Measurements from ENCODE around the gene MSH3. TPM values are rescaled to one million over a fixed set of nuclear protein-coding genes. Genes with fewer than 3 reads are reported as not detected.

MSH3 gene
- polyA plus RNA-seq, 2 donors: 2.7 to 3.6 TPM

- no peaks in the 10 kb centered on the region for H3K27me3 ChIP-seq (ENCODE audit: control insufficient read depth in 1 of 2, insufficient read depth in 2 of 2, low read length in 2 of 2)
- H3K27ac ChIP-seq (ENCODE audit: low read depth in 2 of 2, low read length in 1 of 2): no peak overlapping the region
- H3K9me3 ChIP-seq (ENCODE audit: control insufficient read depth in 2 of 2, insufficient read depth in 1 of 2, low read depth in 1 of 2, low read length in 1 of 2): no peaks in the 10 kb centered on the region
- no peaks in the 10 kb centered on the region for H3K4me1 ChIP-seq (ENCODE audit: control insufficient read depth in 2 of 2, insufficient read depth in 2 of 2, low read length in 1 of 2)
- H3K36me3 ChIP-seq (ENCODE audit: control insufficient read depth in 2 of 2, insufficient read depth in 2 of 2, low read length in 1 of 2): peaks cover 2 to 7% of the 10 kb centered on the region in 2 donors
- no peak overlapping the region for H3K4me3 ChIP-seq (ENCODE audit: low read depth in 1 of 2, low read length in 2 of 2)
- 57 to 62% methylated on average over 5 of the region's 5 CpGs for WGBS, 2 donors
These were observed 43.9 kb downstream of the MSH3 start for GRCh38 chr5:80698369-80698768.

GRCh38 chr5:80701597-80701996, 47.1 kb downstream of the MSH3 start:
- Histone ChIP-seq H3K4me1 (ENCODE audit: control insufficient read depth in 2 of 2, insufficient read depth in 2 of 2, low read length in 1 of 2) (peaks cover 0 to 2% of the 10 kb centered on the region in 2 donors), H3K36me3 (ENCODE audit: control insufficient read depth in 2 of 2, insufficient read depth in 2 of 2, low read length in 1 of 2) (peaks cover 4 to 5% of the 10 kb centered on the region in 2 donors), H3K27me3 (ENCODE audit: control insufficient read depth in 1 of 2, insufficient read depth in 2 of 2, low read length in 2 of 2) (no peaks in the 10 kb centered on the region), H3K27ac (ENCODE audit: low read depth in 2 of 2, low read length in 1 of 2) (no peak overlapping the region), H3K4me3 (ENCODE audit: low read depth in 1 of 2, low read length in 2 of 2) (no peak overlapping the region), H3K9me3 (ENCODE audit: control insufficient read depth in 2 of 2, insufficient read depth in 1 of 2, low read depth in 1 of 2, low read length in 1 of 2) (no peaks in the 10 kb centered on the region)
- WGBS, 2 donors: 54 to 68% methylated on average over 1 of the region's 1 CpG

- H3K36me3 ChIP-seq (ENCODE audit: control insufficient read depth in 2 of 2, insufficient read depth in 2 of 2, low read length in 1 of 2): peaks cover 4 to 5% of the 10 kb centered on the region in 2 donors
- H3K4me1 ChIP-seq (ENCODE audit: control insufficient read depth in 2 of 2, insufficient read depth in 2 of 2, low read length in 1 of 2): peaks cover 0 to 2% of the 10 kb centered on the region in 2 donors
- H3K27ac ChIP-seq (ENCODE audit: low read depth in 2 of 2, low read length in 1 of 2): no peak overlapping the region
These were observed 48.8 kb downstream of the MSH3 start for GRCh38 chr5:80703291-80703690.

GRCh38 chr5:80703747-80704146, 49.3 kb downstream of the MSH3 start:
- H3K27ac ChIP-seq (ENCODE audit: low read depth in 2 of 2, low read length in 1 of 2): no peak overlapping the region
- WGBS, 2 donors: 71 to 82% methylated on average over 5 of the region's 5 CpGs

More at GRCh38 chr5:80703291-80703690, 48.8 kb downstream of the MSH3 start:
- Histone ChIP-seq H3K9me3 (ENCODE audit: control insufficient read depth in 2 of 2, insufficient read depth in 1 of 2, low read depth in 1 of 2, low read length in 1 of 2) (no peaks in the 10 kb centered on the region), H3K4me3 (ENCODE audit: low read depth in 1 of 2, low read length in 2 of 2) (no peak overlapping the region), H3K27me3 (ENCODE audit: control insufficient read depth in 1 of 2, insufficient read depth in 2 of 2, low read length in 2 of 2) (no peaks in the 10 kb centered on the region)

GRCh38 chr5:80704221-80704620, 49.8 kb downstream of the MSH3 start:
- Histone ChIP-seq H3K36me3 (ENCODE audit: control insufficient read depth in 2 of 2, insufficient read depth in 2 of 2, low read length in 1 of 2) (peaks cover 4 to 5% of the 10 kb centered on the region in 2 donors), H3K27me3 (ENCODE audit: control insufficient read depth in 1 of 2, insufficient read depth in 2 of 2, low read length in 2 of 2) (no peaks in the 10 kb centered on the region), H3K4me3 (ENCODE audit: low read depth in 1 of 2, low read length in 2 of 2) (no peak overlapping the region), H3K27ac (ENCODE audit: low read depth in 2 of 2, low read length in 1 of 2) (no peak overlapping the region), H3K4me1 (ENCODE audit: control insufficient read depth in 2 of 2, insufficient read depth in 2 of 2, low read length in 1 of 2) (peaks cover 0 to 2% of the 10 kb centered on the region in 2 donors), H3K9me3 (ENCODE audit: control insufficient read depth in 2 of 2, insufficient read depth in 1 of 2, low read depth in 1 of 2, low read length in 1 of 2) (no peaks in the 10 kb centered on the region)
- WGBS, 2 donors: 85 to 95% methylated on average over 1 of the region's 1 CpG

More at GRCh38 chr5:80703747-80704146, 49.3 kb downstream of the MSH3 start:
- Histone ChIP-seq H3K4me3 (ENCODE audit: low read depth in 1 of 2, low read length in 2 of 2) (no peak overlapping the region), H3K27me3 (ENCODE audit: control insufficient read depth in 1 of 2, insufficient read depth in 2 of 2, low read length in 2 of 2) (no peaks in the 10 kb centered on the region), H3K9me3 (ENCODE audit: control insufficient read depth in 2 of 2, insufficient read depth in 1 of 2, low read depth in 1 of 2, low read length in 1 of 2) (no peaks in the 10 kb centered on the region), H3K4me1 (ENCODE audit: control insufficient read depth in 2 of 2, insufficient read depth in 2 of 2, low read length in 1 of 2) (peaks cover 0 to 2% of the 10 kb centered on the region in 2 donors), H3K36me3 (ENCODE audit: control insufficient read depth in 2 of 2, insufficient read depth in 2 of 2, low read length in 1 of 2) (peaks cover 4 to 5% of the 10 kb centered on the region in 2 donors)

GRCh38 chr5:80705216-80705769, 50.8 kb downstream of the MSH3 start:
- H3K4me3 ChIP-seq (ENCODE audit: low read depth in 1 of 2, low read length in 2 of 2): no peak overlapping the region
- 76 to 77% methylated on average over 6 of the region's 6 CpGs for WGBS, 2 donors
- H3K27me3 ChIP-seq (ENCODE audit: control insufficient read depth in 1 of 2, insufficient read depth in 2 of 2, low read length in 2 of 2): no peaks in the 10 kb centered on the region
- H3K36me3 ChIP-seq (ENCODE audit: control insufficient read depth in 2 of 2, insufficient read depth in 2 of 2, low read length in 1 of 2): peaks cover 4 to 5% of the 10 kb centered on the region in 2 donors
- H3K4me1 ChIP-seq (ENCODE audit: control insufficient read depth in 2 of 2, insufficient read depth in 2 of 2, low read length in 1 of 2): peaks cover 0 to 2% of the 10 kb centered on the region in 2 donors
- H3K9me3 ChIP-seq (ENCODE audit: control insufficient read depth in 2 of 2, insufficient read depth in 1 of 2, low read depth in 1 of 2, low read length in 1 of 2): no peaks in the 10 kb centered on the region
- H3K27ac ChIP-seq (ENCODE audit: low read depth in 2 of 2, low read length in 1 of 2): no peak overlapping the region

GRCh38 chr5:80705801-80706200, 51.3 kb downstream of the MSH3 start:
- WGBS, 2 donors: 89 to 90% methylated on average over 4 of the region's 4 CpGs
- Histone ChIP-seq H3K27ac (ENCODE audit: low read depth in 2 of 2, low read length in 1 of 2) (no peak overlapping the region), H3K4me1 (ENCODE audit: control insufficient read depth in 2 of 2, insufficient read depth in 2 of 2, low read length in 1 of 2) (peaks cover 0 to 2% of the 10 kb centered on the region in 2 donors), H3K27me3 (ENCODE audit: control insufficient read depth in 1 of 2, insufficient read depth in 2 of 2, low read length in 2 of 2) (no peaks in the 10 kb centered on the region), H3K9me3 (ENCODE audit: control insufficient read depth in 2 of 2, insufficient read depth in 1 of 2, low read depth in 1 of 2, low read length in 1 of 2) (no peaks in the 10 kb centered on the region), H3K4me3 (ENCODE audit: low read depth in 1 of 2, low read length in 2 of 2) (no peak overlapping the region), H3K36me3 (ENCODE audit: control insufficient read depth in 2 of 2, insufficient read depth in 2 of 2, low read length in 1 of 2) (peaks cover 4 to 5% of the 10 kb centered on the region in 2 donors)

GRCh38 chr5:80706835-80707447, 52.5 kb downstream of the MSH3 start:
- no peak overlapping the region for H3K27ac ChIP-seq (ENCODE audit: low read depth in 2 of 2, low read length in 1 of 2)
- no peak overlapping the region for H3K4me3 ChIP-seq (ENCODE audit: low read depth in 1 of 2, low read length in 2 of 2)
- H3K4me1 ChIP-seq (ENCODE audit: control insufficient read depth in 2 of 2, insufficient read depth in 2 of 2, low read length in 1 of 2): peaks cover 0 to 2% of the 10 kb centered on the region in 2 donors
- no peaks in the 10 kb centered on the region for H3K9me3 ChIP-seq (ENCODE audit: control insufficient read depth in 2 of 2, insufficient read depth in 1 of 2, low read depth in 1 of 2, low read length in 1 of 2)
- peaks cover 4 to 9% of the 10 kb centered on the region in 2 donors for H3K36me3 ChIP-seq (ENCODE audit: control insufficient read depth in 2 of 2, insufficient read depth in 2 of 2, low read length in 1 of 2)
- no peaks in the 10 kb centered on the region for H3K27me3 ChIP-seq (ENCODE audit: control insufficient read depth in 1 of 2, insufficient read depth in 2 of 2, low read length in 2 of 2)
- 86 to 89% methylated on average over 2 of the region's 2 CpGs for WGBS, 2 donors

- no peaks in the 10 kb centered on the region for H3K27me3 ChIP-seq (ENCODE audit: control insufficient read depth in 1 of 2, insufficient read depth in 2 of 2, low read length in 2 of 2)
- peaks cover 0 to 2% of the 10 kb centered on the region in 2 donors for H3K4me1 ChIP-seq (ENCODE audit: control insufficient read depth in 2 of 2, insufficient read depth in 2 of 2, low read length in 1 of 2)
- 82 to 84% methylated on average over 1 of the region's 1 CpG for WGBS, 2 donors
- H3K9me3 ChIP-seq (ENCODE audit: control insufficient read depth in 2 of 2, insufficient read depth in 1 of 2, low read depth in 1 of 2, low read length in 1 of 2): no peaks in the 10 kb centered on the region
- H3K36me3 ChIP-seq (ENCODE audit: control insufficient read depth in 2 of 2, insufficient read depth in 2 of 2, low read length in 1 of 2): peaks cover 0 to 7% of the 10 kb centered on the region in 2 donors
- no peak overlapping the region for H3K27ac ChIP-seq (ENCODE audit: low read depth in 2 of 2, low read length in 1 of 2)
- no peak overlapping the region for H3K4me3 ChIP-seq (ENCODE audit: low read depth in 1 of 2, low read length in 2 of 2)
These were observed 53.2 kb downstream of the MSH3 start for GRCh38 chr5:80707645-80708044.

- Histone ChIP-seq H3K27ac (ENCODE audit: low read depth in 2 of 2, low read length in 1 of 2) (no peak overlapping the region), H3K36me3 (ENCODE audit: control insufficient read depth in 2 of 2, insufficient read depth in 2 of 2, low read length in 1 of 2) (peaks cover 0 to 4% of the 10 kb centered on the region in 2 donors), H3K27me3 (ENCODE audit: control insufficient read depth in 1 of 2, insufficient read depth in 2 of 2, low read length in 2 of 2) (no peaks in the 10 kb centered on the region)
These were observed 56.8 kb downstream of the MSH3 start for GRCh38 chr5:80711216-80711615.

More at GRCh38 chr5:80711216-80711615, 56.8 kb downstream of the MSH3 start:
- Histone ChIP-seq H3K4me3 (ENCODE audit: low read depth in 1 of 2, low read length in 2 of 2) (no peak overlapping the region), H3K4me1 (ENCODE audit: control insufficient read depth in 2 of 2, insufficient read depth in 2 of 2, low read length in 1 of 2) (no peaks in the 10 kb centered on the region), H3K9me3 (ENCODE audit: control insufficient read depth in 2 of 2, insufficient read depth in 1 of 2, low read depth in 1 of 2, low read length in 1 of 2) (no peaks in the 10 kb centered on the region)
- 90 to 92% methylated on average over 5 of the region's 5 CpGs for WGBS, 2 donors

Data from esophagus (tissue), 2 donors.